Effector memory CD4-positive, alpha-beta T cell (primary cell): ENCODE data around the gene SUPV3L1.
"Not testable (repeated sequence)": the region's sequence is repeated elsewhere in the genome, so short reads cannot be mapped to it uniquely, and the experiment has no call there.

Experiments
- DNase-seq, 3 donors: peaks; one replicate each; pipeline ENCODE4 v3.0.0-alpha.2; 2020
- H3K27ac ChIP-seq: 2 replicates; pipeline ENCODE4 v1.7.0; 2013; ENCODE audit warnings: mild to moderate bottlenecking, low read length, moderate library complexity; ENCODE audit not compliant: insufficient read depth, poor library complexity, severe bottlenecking
- H3K27me3 ChIP-seq: replicated peaks from 2 replicates; pipeline ENCODE4 v1.7.0; 2013; ENCODE audit warnings: mild to moderate bottlenecking, low read length; ENCODE audit not compliant: insufficient read depth, control insufficient read depth, poor library complexity, severe bottlenecking
- H3K36me3 ChIP-seq: 2 replicates; pipeline ENCODE4 v1.7.0; 2013; ENCODE audit warnings: mild to moderate bottlenecking, low read length, moderate library complexity; ENCODE audit not compliant: control insufficient read depth, insufficient read depth
- H3K4me1 ChIP-seq: 2 replicates; pipeline ENCODE4 v1.7.0; 2013; ENCODE audit warnings: low read length, mild to moderate bottlenecking; ENCODE audit not compliant: control insufficient read depth, insufficient read depth, poor library complexity, severe bottlenecking
- H3K4me3 ChIP-seq: 2 replicates; pipeline ENCODE4 v1.7.0; 2013; ENCODE audit warnings: low read length, low read depth, mild to moderate bottlenecking; ENCODE audit not compliant: insufficient read depth, poor library complexity, severe bottlenecking
- H3K9me3 ChIP-seq: 2 replicates; pipeline ENCODE4 v1.7.0; 2013; ENCODE audit warnings: mild to moderate bottlenecking, low read length, moderate library complexity; ENCODE audit not compliant: control insufficient read depth

Gene SUPV3L1

DNA sequence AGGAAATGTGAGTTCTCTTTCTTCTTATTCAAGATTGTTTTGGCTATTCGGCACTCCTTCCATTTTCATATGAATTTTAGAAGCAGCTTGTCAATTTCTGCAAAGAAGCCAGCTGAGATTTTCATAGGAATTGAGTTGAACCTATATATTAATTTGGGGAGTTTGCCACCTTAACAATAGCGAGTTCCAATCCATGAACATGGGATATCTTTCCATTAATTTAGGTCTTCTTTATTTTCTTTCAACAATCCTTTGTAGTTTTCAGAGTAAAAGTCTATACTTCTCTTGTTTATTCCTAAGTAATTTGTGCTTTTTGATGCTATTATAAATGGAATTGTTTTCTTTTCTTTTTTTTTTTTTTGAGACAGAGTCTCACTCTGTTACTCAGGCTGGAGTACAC, 71.4 kb downstream of the SUPV3L1 start:
- not testable (repeated sequence) for H3K4me1 ChIP-seq, H3K9me3 ChIP-seq, DNase-seq, H3K36me3 ChIP-seq, H3K4me3 ChIP-seq, H3K27ac ChIP-seq, H3K27me3 ChIP-seq

DNA sequence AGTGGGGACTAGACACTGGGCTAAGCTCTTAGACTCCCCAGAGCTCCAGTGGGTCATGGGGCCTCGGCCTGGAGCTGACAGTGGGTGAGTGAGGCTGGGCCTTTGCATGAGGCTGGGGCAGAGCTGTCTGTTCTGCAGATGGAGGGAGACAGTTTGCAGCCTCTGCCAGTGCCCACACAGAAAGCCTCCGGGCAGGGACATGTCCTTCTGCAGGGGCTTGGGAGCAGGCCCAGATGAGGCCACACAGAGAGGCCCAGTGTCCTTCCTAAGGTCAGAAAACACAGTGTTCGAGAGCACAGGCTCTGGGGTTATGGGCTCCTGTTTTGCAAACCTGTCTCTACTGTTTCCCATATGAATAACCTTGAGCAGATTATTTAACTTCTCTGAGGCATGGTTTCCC, 73.1 kb downstream of the SUPV3L1 start:
- Histone ChIP-seq H3K27ac (no peak overlapping the region), H3K27me3 (no peaks in the 10 kb centered on the region), H3K4me1 (no peaks in the 10 kb centered on the region), H3K4me3 (no peak overlapping the region), H3K36me3 (no peaks in the 10 kb centered on the region), H3K9me3 (no peaks in the 10 kb centered on the region)
- no peak for DNase-seq

DNA sequence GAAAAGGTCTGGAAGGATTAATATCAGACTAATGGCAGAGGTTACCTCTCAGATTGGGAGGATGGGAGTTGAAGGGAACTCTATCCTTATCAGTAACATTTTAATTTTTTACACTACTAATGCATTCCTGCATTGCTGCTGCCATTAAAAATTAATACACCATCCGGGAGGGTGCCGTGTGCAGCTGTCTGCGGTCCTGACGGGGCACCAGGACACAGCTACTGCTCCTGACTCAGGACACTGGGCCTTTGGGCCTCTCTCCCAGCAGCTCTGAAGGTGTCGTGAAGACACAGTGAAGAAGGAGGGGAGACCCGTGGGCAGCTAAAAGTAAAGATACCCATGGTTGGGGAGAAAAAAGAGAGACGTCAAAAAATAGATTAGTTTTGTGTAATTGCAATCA, 74.8 kb downstream of the SUPV3L1 start:
- Histone ChIP-seq H3K27me3 (no peaks in the 10 kb centered on the region), H3K4me3 (no peak overlapping the region), H3K36me3 (no peaks in the 10 kb centered on the region), H3K27ac (no peak overlapping the region), H3K9me3 (no peaks in the 10 kb centered on the region), H3K4me1 (no peaks in the 10 kb centered on the region)
- no peak for DNase-seq
